ENCODE measurements around the gene CDKN1C.

- TF ChIP-seq, protein P1, sequence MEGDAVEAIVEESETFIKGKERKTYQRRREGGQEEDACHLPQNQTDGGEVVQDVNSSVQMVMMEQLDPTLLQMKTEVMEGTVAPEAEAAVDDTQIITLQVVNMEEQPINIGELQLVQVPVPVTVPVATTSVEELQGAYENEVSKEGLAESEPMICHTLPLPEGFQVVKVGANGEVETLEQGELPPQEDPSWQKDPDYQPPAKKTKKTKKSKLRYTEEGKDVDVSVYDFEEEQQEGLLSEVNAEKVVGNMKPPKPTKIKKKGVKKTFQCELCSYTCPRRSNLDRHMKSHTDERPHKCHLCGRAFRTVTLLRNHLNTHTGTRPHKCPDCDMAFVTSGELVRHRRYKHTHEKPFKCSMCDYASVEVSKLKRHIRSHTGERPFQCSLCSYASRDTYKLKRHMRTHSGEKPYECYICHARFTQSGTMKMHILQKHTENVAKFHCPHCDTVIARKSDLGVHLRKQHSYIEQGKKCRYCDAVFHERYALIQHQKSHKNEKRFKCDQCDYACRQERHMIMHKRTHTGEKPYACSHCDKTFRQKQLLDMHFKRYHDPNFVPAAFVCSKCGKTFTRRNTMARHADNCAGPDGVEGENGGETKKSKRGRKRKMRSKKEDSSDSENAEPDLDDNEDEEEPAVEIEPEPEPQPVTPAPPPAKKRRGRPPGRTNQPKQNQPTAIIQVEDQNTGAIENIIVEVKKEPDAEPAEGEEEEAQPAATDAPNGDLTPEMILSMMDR (conservative IDR thresholded peaks at IDR 0.05; ENCODE audit: low read depth, low read length) = no peak
- no peak for TF ChIP-seq EZH2 (IDR thresholded peaks at IDR 0.05; ENCODE audit: borderline replicate concordance, low read depth, low read length, poor library complexity, severe bottlenecking)
These were observed 42.0 kb downstream of the CDKN1C start for GRCh38 chr11:2843551-2843950.
